Measurements from ENCODE around the gene GBA2. TPM values are rescaled to one million over a fixed set of nuclear protein-coding genes. Genes with fewer than 3 reads are reported as not detected.

The GBA2 gene
- total and polyA plus RNA-seq, 2 experiments from 2014 or later = 32.1 to 80.1 TPM

DNA sequence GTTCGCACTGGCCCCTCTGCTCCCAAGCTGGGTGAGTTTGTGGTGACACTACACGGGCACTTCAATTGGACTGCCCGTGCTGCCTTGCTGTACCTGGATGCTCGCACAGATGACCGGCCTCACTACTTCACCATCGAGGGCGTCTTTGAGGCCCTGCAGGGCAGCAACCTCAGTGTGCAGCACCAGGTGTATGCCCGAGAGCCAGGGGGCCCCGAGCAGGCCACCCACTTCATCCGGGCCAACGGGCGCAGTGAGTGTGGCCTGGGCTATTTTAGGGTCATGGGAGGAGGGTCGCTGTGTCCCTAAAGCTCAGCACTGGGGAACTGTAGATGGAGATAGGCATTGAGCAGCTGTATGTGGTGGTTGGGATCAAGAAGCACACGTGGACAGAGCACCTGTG lies 43.8 kb upstream of the GBA2 start:
- Histone ChIP-seq H3K9me2 (ENCODE audit: insufficient read depth) (no peaks in the 10 kb centered on the region), H3K27ac (ENCODE audit: low read depth) (no peak overlapping the region), H2AFZ (no peak overlapping the region), H3F3A (replicated peaks; ENCODE audit: low read depth) (0 out of 2 replicates have a peak, but pooled peaks cover 3% of the 10 kb centered on the region), H3K4me2 (no peak overlapping the region), H3K27me3 (ENCODE audit: insufficient read depth) (peaks cover 7% of the 10 kb centered on the region; the same call in 1 of the 2 replicates), H4K20me1 (replicated peaks; ENCODE audit: insufficient read depth) (no peaks in the 10 kb centered on the region; the same call in 1 of the 2 replicates), H3K79me2 (replicated peaks; ENCODE audit: insufficient read depth) (no peaks in the 10 kb centered on the region), H3K36me3 (ENCODE audit: insufficient read depth) (0 out of 2 replicates have a peak, but pooled peaks cover 2% of the 10 kb centered on the region), H3K4me3 (no peak overlapping the region), H3K4me1 (ENCODE audit: insufficient read depth) (peaks cover 15% of the 10 kb centered on the region)
- DNase-seq (ENCODE audit: low spot score) (no peak), ATAC-seq (no peak)
- Mint-ChIP-seq H3K4me1 (peaks cover 23% of the 10 kb centered on the region), H3K4me3 (peak overlapping the region; percentile 43; the same call in 1 of the 3 replicates), H3K36me3 (ENCODE audit: low read depth) (0 out of 3 replicates have a peak, but pooled peaks cover under 1% of the 10 kb centered on the region), H3K9me3 (no peaks in the 10 kb centered on the region), H3K27me3 (ENCODE audit: insufficient read depth, low read depth, poor library complexity) (peaks cover 14% of the 10 kb centered on the region), H3K27ac (no peak overlapping the region)
- TF ChIP-seq EZH2 (IDR thresholded peaks at IDR 0.05; ENCODE audit: low read depth, unreplicated experiment) (no peak), ZNF331 (CRISPR knock-in tag; IDR thresholded peaks at IDR 0.05; ENCODE audit: low read depth) (no peak), NANOG (IDR thresholded peaks at IDR 0.05; ENCODE audit: borderline replicate concordance) (no peak), JUNB (IDR thresholded peaks at IDR 0.05; ENCODE audit: unreplicated experiment) (no peak), CREB1 (CRISPR knock-in tag; IDR thresholded peaks at IDR 0.05; ENCODE audit: low read depth) (no peak), POLR2AphosphoS5 (IDR thresholded peaks at IDR 0.05; ENCODE audit: low read depth) (no peak), ZNF114 (CRISPR knock-in tag; IDR thresholded peaks at IDR 0.05) (no peak), EZH2phosphoT487 (IDR thresholded peaks at IDR 0.05; ENCODE audit: unreplicated experiment) (no peak), STAT1 (IDR thresholded peaks at IDR 0.05; ENCODE audit: unreplicated experiment) (no peak)
- TF ChIP-seq, protein P1, sequence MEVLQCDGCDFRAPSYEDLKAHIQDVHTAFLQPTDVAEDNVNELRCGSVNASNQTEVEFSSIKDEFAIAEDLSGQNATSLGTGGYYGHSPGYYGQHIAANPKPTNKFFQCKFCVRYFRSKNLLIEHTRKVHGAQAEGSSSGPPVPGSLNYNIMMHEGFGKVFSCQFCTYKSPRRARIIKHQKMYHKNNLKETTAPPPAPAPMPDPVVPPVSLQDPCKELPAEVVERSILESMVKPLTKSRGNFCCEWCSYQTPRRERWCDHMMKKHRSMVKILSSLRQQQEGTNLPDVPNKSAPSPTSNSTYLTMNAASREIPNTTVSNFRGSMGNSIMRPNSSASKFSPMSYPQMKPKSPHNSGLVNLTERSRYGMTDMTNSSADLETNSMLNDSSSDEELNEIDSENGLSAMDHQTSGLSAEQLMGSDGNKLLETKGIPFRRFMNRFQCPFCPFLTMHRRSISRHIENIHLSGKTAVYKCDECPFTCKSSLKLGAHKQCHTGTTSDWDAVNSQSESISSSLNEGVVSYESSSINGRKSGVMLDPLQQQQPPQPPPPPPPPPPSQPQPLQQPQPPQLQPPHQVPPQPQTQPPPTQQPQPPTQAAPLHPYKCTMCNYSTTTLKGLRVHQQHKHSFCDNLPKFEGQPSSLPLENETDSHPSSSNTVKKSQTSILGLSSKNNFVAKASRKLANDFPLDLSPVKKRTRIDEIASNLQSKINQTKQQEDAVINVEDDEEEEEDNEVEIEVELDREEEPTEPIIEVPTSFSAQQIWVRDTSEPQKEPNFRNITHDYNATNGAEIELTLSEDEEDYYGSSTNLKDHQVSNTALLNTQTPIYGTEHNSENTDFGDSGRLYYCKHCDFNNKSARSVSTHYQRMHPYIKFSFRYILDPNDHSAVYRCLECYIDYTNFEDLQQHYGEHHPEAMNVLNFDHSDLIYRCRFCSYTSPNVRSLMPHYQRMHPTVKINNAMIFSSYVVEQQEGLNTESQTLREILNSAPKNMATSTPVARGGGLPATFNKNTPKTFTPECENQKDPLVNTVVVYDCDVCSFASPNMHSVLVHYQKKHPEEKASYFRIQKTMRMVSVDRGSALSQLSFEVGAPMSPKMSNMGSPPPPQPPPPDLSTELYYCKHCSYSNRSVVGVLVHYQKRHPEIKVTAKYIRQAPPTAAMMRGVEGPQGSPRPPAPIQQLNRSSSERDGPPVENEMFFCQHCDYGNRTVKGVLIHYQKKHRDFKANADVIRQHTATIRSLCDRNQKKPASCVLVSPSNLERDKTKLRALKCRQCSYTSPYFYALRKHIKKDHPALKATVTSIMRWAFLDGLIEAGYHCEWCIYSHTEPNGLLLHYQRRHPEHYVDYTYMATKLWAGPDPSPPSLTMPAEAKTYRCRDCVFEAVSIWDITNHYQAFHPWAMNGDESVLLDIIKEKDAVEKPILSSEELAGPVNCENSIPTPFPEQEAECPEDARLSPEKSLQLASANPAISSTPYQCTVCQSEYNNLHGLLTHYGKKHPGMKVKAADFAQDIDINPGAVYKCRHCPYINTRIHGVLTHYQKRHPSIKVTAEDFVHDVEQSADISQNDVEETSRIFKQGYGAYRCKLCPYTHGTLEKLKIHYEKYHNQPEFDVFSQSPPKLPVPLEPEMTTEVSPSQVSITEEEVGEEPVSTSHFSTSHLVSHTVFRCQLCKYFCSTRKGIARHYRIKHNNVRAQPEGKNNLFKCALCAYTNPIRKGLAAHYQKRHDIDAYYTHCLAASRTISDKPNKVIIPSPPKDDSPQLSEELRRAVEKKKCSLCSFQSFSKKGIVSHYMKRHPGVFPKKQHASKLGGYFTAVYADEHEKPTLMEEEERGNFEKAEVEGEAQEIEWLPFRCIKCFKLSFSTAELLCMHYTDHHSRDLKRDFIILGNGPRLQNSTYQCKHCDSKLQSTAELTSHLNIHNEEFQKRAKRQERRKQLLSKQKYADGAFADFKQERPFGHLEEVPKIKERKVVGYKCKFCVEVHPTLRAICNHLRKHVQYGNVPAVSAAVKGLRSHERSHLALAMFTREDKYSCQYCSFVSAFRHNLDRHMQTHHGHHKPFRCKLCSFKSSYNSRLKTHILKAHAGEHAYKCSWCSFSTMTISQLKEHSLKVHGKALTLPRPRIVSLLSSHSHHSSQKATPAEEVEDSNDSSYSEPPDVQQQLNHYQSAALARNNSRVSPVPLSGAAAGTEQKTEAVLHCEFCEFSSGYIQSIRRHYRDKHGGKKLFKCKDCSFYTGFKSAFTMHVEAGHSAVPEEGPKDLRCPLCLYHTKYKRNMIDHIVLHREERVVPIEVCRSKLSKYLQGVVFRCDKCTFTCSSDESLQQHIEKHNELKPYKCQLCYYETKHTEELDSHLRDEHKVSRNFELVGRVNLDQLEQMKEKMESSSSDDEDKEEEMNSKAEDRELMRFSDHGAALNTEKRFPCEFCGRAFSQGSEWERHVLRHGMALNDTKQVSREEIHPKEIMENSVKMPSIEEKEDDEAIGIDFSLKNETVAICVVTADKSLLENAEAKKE (CRISPR knock-in tag; IDR thresholded peaks at IDR 0.05) = no peak
- TF ChIP-seq, protein P2, sequence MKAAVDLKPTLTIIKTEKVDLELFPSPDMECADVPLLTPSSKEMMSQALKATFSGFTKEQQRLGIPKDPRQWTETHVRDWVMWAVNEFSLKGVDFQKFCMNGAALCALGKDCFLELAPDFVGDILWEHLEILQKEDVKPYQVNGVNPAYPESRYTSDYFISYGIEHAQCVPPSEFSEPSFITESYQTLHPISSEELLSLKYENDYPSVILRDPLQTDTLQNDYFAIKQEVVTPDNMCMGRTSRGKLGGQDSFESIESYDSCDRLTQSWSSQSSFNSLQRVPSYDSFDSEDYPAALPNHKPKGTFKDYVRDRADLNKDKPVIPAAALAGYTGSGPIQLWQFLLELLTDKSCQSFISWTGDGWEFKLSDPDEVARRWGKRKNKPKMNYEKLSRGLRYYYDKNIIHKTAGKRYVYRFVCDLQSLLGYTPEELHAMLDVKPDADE (IDR thresholded peaks at IDR 0.05) = no peak
- TF ChIP-seq, protein P3, sequence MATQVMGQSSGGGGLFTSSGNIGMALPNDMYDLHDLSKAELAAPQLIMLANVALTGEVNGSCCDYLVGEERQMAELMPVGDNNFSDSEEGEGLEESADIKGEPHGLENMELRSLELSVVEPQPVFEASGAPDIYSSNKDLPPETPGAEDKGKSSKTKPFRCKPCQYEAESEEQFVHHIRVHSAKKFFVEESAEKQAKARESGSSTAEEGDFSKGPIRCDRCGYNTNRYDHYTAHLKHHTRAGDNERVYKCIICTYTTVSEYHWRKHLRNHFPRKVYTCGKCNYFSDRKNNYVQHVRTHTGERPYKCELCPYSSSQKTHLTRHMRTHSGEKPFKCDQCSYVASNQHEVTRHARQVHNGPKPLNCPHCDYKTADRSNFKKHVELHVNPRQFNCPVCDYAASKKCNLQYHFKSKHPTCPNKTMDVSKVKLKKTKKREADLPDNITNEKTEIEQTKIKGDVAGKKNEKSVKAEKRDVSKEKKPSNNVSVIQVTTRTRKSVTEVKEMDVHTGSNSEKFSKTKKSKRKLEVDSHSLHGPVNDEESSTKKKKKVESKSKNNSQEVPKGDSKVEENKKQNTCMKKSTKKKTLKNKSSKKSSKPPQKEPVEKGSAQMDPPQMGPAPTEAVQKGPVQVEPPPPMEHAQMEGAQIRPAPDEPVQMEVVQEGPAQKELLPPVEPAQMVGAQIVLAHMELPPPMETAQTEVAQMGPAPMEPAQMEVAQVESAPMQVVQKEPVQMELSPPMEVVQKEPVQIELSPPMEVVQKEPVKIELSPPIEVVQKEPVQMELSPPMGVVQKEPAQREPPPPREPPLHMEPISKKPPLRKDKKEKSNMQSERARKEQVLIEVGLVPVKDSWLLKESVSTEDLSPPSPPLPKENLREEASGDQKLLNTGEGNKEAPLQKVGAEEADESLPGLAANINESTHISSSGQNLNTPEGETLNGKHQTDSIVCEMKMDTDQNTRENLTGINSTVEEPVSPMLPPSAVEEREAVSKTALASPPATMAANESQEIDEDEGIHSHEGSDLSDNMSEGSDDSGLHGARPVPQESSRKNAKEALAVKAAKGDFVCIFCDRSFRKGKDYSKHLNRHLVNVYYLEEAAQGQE (IDR thresholded peaks at IDR 0.05; ENCODE audit: unreplicated experiment) = no peak
- TF ChIP-seq, protein P4, sequence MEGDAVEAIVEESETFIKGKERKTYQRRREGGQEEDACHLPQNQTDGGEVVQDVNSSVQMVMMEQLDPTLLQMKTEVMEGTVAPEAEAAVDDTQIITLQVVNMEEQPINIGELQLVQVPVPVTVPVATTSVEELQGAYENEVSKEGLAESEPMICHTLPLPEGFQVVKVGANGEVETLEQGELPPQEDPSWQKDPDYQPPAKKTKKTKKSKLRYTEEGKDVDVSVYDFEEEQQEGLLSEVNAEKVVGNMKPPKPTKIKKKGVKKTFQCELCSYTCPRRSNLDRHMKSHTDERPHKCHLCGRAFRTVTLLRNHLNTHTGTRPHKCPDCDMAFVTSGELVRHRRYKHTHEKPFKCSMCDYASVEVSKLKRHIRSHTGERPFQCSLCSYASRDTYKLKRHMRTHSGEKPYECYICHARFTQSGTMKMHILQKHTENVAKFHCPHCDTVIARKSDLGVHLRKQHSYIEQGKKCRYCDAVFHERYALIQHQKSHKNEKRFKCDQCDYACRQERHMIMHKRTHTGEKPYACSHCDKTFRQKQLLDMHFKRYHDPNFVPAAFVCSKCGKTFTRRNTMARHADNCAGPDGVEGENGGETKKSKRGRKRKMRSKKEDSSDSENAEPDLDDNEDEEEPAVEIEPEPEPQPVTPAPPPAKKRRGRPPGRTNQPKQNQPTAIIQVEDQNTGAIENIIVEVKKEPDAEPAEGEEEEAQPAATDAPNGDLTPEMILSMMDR (conservative IDR thresholded peaks at IDR 0.05; ENCODE audit: low read depth in 2 of 2) = no peak

Measured in GM23338 (cell line).